GM19468 (cell line): Measurements from ENCODE around the gene CNTNAP4.

ENCODE experiments used
- ATAC-seq: cut with Tn5 transposase; IDR thresholded peaks from one replicate; pipeline ENCODE4 v1.9.1; 2021; ENCODE audit warnings: mild to moderate bottlenecking, moderate library complexity, moderate number of reproducible peaks; ENCODE audit not compliant: unreplicated experiment; ENCODE audit errors: extremely low read depth

The CNTNAP4 gene

DNA sequence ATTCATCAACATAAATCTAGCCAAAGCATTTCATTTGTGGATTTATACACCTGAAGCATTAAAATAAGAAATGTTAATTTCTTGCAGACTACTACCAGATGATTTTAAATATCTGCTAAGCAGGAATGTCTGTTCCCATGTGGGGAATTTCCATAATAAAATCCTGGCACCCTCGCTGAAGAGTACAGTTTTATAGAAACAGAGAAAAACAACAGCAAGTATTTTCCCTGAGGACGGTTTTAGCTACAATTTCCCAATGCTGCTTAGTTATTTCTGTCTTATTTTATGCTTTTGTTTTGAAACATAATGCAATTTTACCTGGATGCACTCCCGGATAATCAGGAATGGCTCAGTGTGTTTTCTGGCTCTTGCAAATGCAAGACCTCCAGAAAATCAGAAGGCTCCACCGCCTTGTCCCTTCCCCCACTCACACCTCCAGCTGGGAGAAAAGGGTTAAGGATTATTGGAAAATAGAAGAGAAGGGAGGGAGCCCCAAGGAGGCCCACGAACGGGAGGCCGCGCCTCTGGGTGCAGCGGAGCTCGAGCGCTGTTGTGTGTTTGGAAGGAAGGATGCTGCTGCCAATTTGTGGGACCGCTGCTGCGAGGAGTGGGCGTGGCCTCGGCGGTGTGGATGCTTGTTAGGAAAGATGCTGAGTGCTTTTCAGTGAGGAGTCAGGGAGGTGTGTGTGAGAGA lies at the start of gene CNTNAP4:
Gene CNTNAP4, plus strand, starts transcription at position 657 of the 694 bp plus-strand sequence. CDS start 262 bp downstream, outside the sequence.
- no peak for ATAC-seq

DNA sequence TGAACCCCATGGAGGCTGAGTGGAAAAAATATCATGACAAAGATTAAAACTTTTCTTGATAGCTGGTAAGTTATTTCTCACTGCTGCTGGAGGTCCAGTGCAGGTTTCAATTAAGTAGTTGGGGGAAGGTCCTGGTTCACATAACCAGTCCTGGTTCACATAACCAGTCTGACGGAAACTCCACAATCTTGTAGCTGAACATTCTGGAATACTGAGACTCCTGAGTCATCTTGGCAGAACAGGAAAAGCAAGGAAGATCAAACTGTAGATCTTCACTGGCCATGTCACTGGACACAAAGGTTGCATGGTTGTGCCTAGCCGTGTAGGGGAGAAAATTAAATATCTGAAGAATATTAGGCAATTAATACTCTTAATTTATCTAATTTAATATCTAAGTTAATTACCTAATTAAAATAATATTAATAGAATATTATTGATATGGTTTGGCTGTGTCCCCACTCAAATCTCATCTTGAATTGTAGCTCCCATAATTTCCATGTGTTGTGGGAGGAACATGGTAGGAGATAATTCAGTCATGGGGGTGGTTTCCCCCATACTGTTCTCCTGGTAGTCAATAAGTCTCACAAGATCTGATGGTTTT lies 48.6 kb upstream of the CNTNAP4 start:
- ATAC-seq: no peak

DNA sequence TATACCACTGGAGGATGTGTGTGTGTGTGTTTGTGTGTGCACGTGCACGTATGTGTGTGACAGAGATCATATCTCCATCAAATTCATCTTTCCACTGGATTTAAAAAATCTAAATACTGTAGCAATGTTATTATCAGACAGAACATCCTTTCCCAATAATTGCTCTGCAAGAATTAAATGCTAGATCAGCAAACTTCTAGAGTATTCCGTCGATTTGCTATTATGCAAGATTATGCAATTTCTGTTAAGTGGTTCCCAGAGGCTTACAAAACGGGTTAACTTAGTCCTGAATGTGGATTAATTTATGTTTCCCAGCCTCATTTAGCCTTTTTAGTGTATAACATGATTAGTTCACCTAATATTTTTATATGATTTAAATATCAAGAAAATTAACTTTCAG lies 44.5 kb upstream of the CNTNAP4 start:
- ATAC-seq: no peak

GRCh38 chr16:76235025-76235424 lies 42.2 kb upstream of the CNTNAP4 start:
- ATAC-seq: no peak

DNA sequence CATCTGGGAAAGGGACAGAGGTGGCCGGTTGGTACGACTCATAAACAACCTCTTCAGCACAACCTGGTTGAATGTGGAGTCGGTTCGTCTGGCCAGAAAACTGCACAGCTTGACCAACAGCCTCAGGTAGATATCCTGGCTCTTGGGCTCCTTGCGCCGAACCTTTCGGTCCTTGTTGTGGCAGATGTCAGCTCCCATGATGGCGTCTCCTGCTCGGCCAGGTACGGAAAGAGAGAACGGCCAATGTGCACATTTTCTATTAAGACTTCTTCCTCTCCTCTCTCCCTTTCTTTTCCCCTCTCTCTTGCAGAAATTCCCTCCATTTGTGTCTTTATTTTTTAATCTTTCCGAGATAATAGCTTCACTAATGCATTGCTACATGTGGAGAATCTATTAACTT lies 41.8 kb upstream of the CNTNAP4 start:
- ATAC-seq: no peak

GRCh38 chr16:76237471-76237870 lies 39.7 kb upstream of the CNTNAP4 start:
- ATAC-seq: no peak

GRCh38 chr16:76241755-76242154 lies 35.4 kb upstream of the CNTNAP4 start:
- no peak for ATAC-seq

GRCh38 chr16:76243620-76244019 lies 33.6 kb upstream of the CNTNAP4 start:
- ATAC-seq: no peak

DNA sequence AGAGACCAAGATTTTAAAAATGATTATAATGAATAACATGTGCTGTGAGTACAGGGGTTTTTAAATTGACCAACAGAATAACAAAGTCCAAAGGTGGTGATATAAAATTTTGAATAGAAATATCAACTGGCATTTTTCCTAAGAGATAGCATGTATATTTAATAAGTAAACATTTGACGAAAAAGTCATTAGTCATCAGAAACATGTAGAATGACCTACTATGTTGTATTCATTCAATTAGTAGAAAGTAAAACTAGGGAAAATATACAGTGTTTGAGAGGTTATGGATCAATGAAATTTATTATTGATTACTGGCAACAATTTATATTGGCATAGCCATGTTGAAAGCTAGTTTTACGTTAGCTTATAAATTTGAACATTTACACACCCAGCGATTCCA lies 30.6 kb upstream of the CNTNAP4 start:
- ATAC-seq: no peak

DNA sequence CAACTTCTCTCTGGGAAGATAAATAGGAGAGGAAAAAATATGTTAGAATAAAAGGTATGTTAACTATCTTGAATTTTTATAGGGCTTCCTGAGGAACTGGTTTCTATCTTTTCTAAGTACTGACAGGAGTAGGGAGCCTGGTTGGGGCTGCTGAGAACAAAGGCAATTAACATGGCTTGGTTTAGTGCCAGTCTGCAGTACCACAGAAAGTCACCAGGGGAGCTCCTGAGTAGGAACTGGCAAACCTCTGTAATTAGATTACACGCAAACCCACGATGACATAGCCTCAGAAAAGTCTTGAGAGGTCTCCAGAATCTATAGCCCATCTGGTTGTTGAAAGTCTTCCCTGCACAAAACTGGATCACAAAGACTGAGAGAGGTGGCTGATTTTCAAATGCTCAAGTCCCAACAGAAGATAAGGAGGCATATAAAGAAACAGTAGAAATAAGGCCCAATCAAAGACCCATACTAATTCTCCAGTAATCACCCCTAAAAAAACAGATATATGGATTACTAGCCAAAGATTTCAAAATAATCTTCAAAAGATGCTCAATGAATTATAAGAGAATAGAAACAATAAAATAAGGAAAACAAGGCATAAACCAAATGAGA lies 11.7 kb upstream of the CNTNAP4 start:
- ATAC-seq: peak; percentile 60

DNA sequence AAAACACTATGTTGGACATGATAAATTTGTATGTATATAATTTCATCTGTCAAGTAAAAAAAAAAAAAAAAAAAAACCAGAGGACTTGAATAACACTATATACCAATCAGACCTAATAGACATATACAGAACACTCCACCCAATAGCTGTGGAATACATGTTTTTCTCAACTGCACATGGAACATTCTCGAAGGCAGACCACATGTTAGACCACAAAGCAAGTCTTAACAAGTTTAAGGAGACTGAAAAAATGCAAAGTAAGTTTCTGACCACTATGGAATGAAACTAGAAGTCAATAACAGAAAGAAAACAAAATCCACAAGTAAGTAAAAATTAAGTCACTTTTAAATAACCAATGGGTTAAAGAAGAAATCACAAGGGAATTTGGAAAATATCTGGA lies 8.4 kb upstream of the CNTNAP4 start:
- no peak for ATAC-seq

DNA sequence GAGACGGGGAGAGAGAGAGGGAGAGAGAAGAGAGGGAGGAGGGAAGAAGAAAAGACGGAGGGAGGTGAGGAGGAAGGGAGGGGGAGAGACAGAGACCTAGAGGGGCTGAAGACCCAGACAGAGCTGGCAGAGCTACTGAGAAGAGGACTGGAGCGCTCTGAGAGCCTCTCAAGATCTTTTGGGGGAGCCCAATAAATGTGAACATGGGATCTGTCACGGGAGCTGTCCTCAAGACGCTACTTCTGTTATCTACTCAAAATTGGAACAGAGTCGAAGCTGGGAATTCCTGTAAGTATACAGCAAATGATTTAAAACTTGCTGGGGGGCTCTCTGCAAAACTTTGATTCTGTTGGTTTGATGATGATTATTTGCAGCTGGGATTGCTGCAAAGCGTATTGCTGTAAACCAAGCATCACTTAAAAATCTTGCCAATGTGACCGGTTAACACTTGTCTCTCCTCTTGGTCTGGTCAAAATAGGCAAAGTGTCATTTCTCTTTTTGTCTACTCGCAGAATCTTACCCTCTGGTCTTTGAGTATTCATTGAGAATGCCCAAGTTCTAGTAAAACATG lies 344 bp downstream of the CNTNAP4 start:
- no peak for ATAC-seq

DNA sequence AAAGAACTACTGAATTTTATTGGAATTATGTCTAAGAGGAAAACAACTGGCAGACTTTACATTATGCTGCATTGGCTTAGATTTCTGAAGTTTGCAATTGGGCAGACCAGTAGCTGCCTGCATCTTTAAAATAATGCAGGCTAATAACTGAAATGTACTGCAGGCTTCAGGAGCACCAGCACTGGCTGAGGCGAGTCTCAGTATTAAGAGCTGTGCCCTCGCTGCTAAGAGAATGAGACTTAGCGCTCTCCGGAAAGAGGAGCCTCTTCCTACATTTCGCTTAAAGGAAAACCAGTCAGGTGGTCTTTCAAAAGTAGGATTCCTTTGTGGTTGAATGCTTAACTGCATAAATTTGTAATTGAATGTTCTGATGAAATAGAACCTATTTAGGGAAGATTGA lies 885 bp downstream of the CNTNAP4 start:
- ATAC-seq: no peak

- no peak for ATAC-seq
These were observed 1.8 kb downstream of the CNTNAP4 start for GRCh38 chr16:76278980-76279379.

- no peak for ATAC-seq
These were observed 3.4 kb downstream of the CNTNAP4 start for GRCh38 chr16:76280421-76281215.

GRCh38 chr16:76287466-76287865 lies 10.3 kb downstream of the CNTNAP4 start:
- no peak for ATAC-seq

- ATAC-seq: no peak
These were observed 15.0 kb downstream of the CNTNAP4 start for GRCh38 chr16:76292218-76292617.

- ATAC-seq: no peak
These were observed 16.8 kb downstream of the CNTNAP4 start for GRCh38 chr16:76293980-76294379.

GRCh38 chr16:76294396-76295214 lies 17.4 kb downstream of the CNTNAP4 start:
- ATAC-seq: no peak

- ATAC-seq: no peak
These were observed 20.7 kb downstream of the CNTNAP4 start for GRCh38 chr16:76297941-76298340.
